Tibial artery (tissue), 4 donors: Measurements from ENCODE around the gene SLX9.
"Not testable (repeated sequence)": the region's sequence is repeated elsewhere in the genome, so short reads cannot be mapped to it uniquely, and the experiment has no call there.

ENCODE experiments used
- DNase-seq, 2 donors: peaks; one replicate each; pipeline ENCODE4 v3.0.0-alpha.2; 2019
- H3K27ac ChIP-seq, 2 donors: fragments of 200-600 bp; sonication (generic) in 1 of 2; 1 replicate in 1 of 2; 2 replicates in 1 of 2; pipeline ENCODE4 v1.5.1; 2018 to 2019; ENCODE audit warnings: mild to moderate bottlenecking in 1 of 2
- H3K27me3 ChIP-seq, 2 donors: fragments of 200-600 bp; sonication (generic) in 1 of 2; one replicate each; pipeline versions ENCODE4 v1.5.1 to v1.6.0; 2016 to 2019
- H3K36me3 ChIP-seq, 3 donors: fragments of 200-600 bp; sonication (generic) in 2 of 3; one replicate each; pipeline ENCODE4 v1.5.1; 2016 to 2019; ENCODE audit warnings: mild to moderate bottlenecking in 2 of 3
- H3K4me1 ChIP-seq, 4 donors: fragments of 200-600 bp; sonication (generic) in 2 of 4; 1 replicate in 3 of 4; 2 replicates in 1 of 4; pipeline ENCODE4 v1.5.1; 2016 to 2019
- H3K4me3 ChIP-seq, 2 donors: fragments of 200-600 bp; sonication (generic) in 1 of 2; 1 replicate in 1 of 2; 2 replicates in 1 of 2; pipeline ENCODE4 v1.5.1; 2018 to 2019; ENCODE audit warnings: mild to moderate bottlenecking in 2 of 2
- H3K9me3 ChIP-seq, 3 donors: fragments of 200-600 bp; sonication (generic) in 1 of 3; one replicate each; pipeline ENCODE4 v1.5.1; 2016 to 2019
- intact Hi-C: fragments of 100-400 bp; cut with DNase I; formaldehyde crosslinking; loops from one replicate; pipeline ENCODE4 v1.15.0; 2023; ENCODE audit warnings: low total_unique reads
- TF ChIP-seq, protein P1 (sequence below), 2 experiments: fragments of 200-600 bp in 1 of 2; fragments of 450-650 bp in 1 of 2; IDR thresholded peaks; one replicate each; pipeline ENCODE4 v1.5.1; 2017 to 2019; ENCODE audit warnings: antibody characterized with exemption in 2 of 2, mild to moderate bottlenecking in 1 of 2, moderate library complexity in 1 of 2

Gene SLX9

DNA sequence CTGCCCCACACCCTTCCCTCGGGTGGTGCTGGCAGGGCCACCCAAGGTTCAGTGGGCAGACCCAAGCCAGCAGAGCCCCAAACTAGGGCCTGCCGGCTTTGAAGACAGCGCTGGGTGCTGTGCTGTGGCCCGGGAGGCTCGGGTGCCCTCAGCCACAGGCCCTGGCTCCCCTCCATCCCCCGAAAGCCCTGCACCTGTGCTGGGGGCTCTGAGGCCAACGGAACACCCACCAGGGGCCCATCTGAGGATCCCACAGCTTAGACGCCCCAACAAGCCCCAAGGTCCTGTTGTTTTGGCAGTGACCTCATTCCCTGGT, 27.7 kb upstream of the SLX9 start:
- intact Hi-C loops, result no loop called here
- peaks cover 0 to 51% (median 34%) of the 10 kb centered on the region in 4 donors for H3K4me1 ChIP-seq

DNA sequence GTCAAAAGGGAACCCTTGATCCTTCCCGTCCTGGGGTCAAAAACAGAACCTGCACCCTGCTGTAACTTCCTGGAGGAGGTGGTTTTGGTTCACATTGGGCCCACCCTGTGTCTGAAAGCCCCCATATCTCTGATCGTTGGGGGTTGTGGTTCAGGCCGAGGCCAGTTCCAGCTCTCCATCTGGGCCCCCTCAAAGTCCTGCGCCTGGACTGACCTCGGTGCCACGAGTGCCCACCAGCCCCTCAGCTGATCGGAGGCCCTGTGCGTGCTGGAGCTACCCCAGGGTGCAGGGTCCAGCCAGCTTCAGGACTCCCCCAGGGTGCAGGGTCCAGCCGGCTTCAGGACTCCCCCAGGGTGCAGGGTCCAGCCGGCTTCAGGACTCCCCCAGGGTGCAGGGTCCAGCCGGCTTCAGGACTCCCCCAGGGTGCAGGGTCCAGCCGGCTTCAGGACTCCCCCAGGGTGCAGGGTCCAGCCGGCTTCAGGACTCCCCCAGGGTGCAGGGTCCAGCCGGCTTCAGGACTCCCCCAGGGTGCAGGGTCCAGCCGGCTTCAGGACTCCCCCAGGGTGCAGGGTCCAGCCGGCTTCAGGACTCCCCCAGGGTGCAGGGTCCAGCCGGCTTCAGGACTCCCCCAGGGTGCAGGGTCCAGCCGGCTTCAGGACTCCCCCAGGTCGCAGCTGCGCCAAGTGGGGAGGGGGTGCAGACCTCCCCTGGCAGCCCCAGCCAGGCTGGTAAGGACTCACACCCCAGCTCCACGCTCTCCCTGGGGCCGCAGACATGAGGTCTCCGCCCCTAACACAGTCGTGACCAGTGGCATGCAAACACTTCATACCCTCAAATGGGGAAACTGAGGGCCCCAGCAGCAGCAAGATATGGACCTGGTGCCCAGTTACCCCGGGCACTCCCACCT, 27.1 kb upstream of the SLX9 start:
- H3K4me1 ChIP-seq, result peaks cover 0 to 45% (median 29%) of the 10 kb centered on the region in 4 donors
- H3K4me3 ChIP-seq, H3K27me3 ChIP-seq, intact Hi-C loops, DNase-seq, H3K27ac ChIP-seq, H3K36me3 ChIP-seq, H3K9me3 ChIP-seq: not testable (repeated sequence)

More for the DNA sequence above, 27.7 kb upstream of the SLX9 start:
- H3K9me3 ChIP-seq, result no peaks in the 10 kb centered on the region
- no peak overlapping the region for H3K4me3 ChIP-seq
- no peaks in the 10 kb centered on the region for H3K36me3 ChIP-seq
- H3K27ac ChIP-seq, result peak overlapping the region in 1 of 2 donors; percentile 67
- DNase-seq, result no peak
- TF ChIP-seq, protein P1, sequence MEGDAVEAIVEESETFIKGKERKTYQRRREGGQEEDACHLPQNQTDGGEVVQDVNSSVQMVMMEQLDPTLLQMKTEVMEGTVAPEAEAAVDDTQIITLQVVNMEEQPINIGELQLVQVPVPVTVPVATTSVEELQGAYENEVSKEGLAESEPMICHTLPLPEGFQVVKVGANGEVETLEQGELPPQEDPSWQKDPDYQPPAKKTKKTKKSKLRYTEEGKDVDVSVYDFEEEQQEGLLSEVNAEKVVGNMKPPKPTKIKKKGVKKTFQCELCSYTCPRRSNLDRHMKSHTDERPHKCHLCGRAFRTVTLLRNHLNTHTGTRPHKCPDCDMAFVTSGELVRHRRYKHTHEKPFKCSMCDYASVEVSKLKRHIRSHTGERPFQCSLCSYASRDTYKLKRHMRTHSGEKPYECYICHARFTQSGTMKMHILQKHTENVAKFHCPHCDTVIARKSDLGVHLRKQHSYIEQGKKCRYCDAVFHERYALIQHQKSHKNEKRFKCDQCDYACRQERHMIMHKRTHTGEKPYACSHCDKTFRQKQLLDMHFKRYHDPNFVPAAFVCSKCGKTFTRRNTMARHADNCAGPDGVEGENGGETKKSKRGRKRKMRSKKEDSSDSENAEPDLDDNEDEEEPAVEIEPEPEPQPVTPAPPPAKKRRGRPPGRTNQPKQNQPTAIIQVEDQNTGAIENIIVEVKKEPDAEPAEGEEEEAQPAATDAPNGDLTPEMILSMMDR (IDR thresholded peaks at IDR 0.05), result no peak
- no peaks in the 10 kb centered on the region for H3K27me3 ChIP-seq

DNA sequence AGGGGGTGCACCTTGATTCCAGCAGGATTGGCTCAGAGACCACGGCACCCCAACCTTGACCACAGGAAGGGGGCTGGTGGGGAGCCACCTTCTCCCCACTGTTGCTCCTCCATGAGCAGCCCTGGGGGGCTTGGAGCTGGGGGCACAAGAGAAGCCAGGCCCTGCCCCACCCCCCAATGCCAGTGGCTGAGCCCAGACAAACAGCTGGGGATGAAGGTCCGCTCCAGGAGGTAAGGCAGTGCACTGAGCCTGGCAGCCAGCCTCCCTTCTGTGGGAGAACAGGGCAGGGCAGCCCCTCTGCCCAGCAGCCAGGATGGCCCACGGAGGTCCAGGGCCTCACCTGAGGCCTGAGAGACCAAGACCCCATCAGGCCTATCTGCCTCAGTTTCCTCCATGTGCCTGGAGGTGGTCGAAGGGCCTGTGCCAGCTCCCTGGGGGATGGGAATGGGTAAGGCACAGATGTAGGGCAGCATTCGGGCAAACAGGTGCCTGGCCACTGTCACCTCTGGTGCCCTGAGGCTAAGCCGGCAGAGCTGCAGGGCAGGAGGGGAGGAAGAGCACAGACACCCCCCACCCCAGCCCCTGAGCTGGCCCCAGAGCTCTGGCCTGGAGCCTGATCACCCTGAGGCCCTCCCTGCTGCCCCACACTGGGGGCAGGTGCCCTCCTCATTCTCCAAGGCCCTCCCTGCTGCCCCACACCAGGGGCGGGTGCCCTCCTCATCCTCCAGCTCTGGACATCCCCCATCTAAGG, 26.2 kb upstream of the SLX9 start:
- no peaks in the 10 kb centered on the region for H3K36me3 ChIP-seq
- no peak overlapping the region for H3K27ac ChIP-seq
- H3K9me3 ChIP-seq, result no peaks in the 10 kb centered on the region
- no peak overlapping the region for H3K4me3 ChIP-seq
- peaks cover 0 to 45% (median 22%) of the 10 kb centered on the region in 4 donors for H3K4me1 ChIP-seq
- DNase-seq, result no peak
- TF ChIP-seq, protein P1 (IDR thresholded peaks at IDR 0.05), result no peak
- peaks cover 0 to 11% of the 10 kb centered on the region in 2 donors for H3K27me3 ChIP-seq
- intact Hi-C loops, result no loop called here

DNA sequence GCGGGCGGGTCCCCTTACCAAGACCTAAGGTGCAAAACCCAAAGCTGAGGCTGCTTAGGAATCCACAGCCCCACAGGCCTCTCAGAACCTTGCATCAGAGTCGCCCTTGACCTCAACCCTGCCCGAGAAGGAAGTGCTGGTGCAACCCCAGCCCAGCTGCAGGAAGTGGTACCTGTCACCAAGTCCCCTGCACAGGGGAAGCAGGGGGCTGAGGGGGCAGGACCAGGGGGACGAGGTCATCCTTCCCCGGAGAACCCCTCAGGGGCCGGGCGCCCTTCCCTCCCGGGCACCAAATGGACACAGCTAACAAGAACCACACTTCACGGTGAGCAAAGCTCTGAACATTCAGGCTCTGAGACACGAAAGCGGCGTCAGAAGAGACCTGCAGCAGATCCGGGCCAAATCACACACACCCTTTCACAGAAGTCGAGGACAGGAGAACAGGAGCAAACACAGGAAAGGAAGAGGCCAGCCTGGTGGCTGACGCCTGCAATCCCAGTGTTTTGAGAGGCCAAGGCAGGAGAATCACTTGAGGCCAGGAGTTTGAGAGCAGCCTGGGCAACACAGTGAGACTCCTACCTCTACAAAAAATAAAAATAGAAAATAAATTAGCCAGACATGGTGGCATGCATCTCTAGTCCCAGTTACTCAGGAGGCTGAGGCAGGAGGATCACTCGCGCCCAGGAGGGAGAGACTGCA, 25.5 kb upstream of the SLX9 start:
- TF ChIP-seq, protein P1 (IDR thresholded peaks at IDR 0.05), result no peak
- Histone ChIP-seq H3K27me3 (peaks cover 0 to 15% of the 10 kb centered on the region in 2 donors), H3K9me3 (no peaks in the 10 kb centered on the region), H3K36me3 (no peaks in the 10 kb centered on the region), H3K4me3 (no peak overlapping the region), H3K4me1 (peaks cover 0 to 38% (median 19%) of the 10 kb centered on the region in 4 donors), H3K27ac (no peak overlapping the region)
- intact Hi-C loops, result no loop called here
- no peak for DNase-seq

DNA sequence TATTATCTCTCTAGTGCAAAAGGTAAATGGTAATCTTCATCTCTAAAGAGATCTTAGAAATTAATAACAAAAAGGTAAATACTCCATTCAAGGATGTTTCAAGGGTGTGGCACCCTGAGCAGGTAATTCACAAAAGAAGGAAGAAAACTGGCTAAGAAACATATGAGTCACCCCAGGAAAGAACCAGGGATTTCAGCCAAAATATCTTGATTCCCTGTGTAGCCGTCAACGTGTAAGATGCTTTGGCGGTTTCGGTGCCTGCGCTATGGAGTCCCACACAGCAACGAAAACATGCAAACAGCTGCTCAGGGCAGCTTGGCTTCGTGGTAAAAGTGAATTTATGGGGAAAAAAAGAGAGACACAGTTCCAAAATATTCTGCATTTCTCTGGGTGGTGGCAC, 22.9 kb upstream of the SLX9 start:
- intact Hi-C loops, result no loop called here

More for the DNA sequence above, 22.9 kb upstream of the SLX9 start:
- DNase-seq, result no peak
- Histone ChIP-seq H3K27me3 (peaks cover 0 to 31% of the 10 kb centered on the region in 2 donors), H3K9me3 (no peaks in the 10 kb centered on the region), H3K4me1 (peaks cover 0 to 16% (median 5%) of the 10 kb centered on the region in 4 donors), H3K4me3 (no peak overlapping the region), H3K27ac (no peak overlapping the region), H3K36me3 (no peaks in the 10 kb centered on the region)
- TF ChIP-seq, protein P1 (IDR thresholded peaks at IDR 0.05), result no peak
